ENCODE data around the gene GTPBP10.
"Not testable (repeated sequence)": the region's sequence is repeated elsewhere in the genome, so short reads cannot be mapped to it uniquely, and the experiment has no call there.

GTPBP10 gene

GRCh38 chr7:90334193-90334843 lies 12.2 kb upstream of the GTPBP10 start:
- ChIA-PET POLR2A (no interaction called here), CTCF (interaction anchor here (1.6 to 1.7 kb wide), 2 partner anchors 11 to 22 kb away, joined by 4 to 11 read pairs; partner anchors contain the start of gene GTPBP10)
- no peak for DNase-seq (ENCODE audit: extremely low spot score)
- no peak for TF ChIP-seq CTCF (IDR thresholded peaks at IDR 0.05; ENCODE audit: control extremely low read depth, extremely low read depth, low read depth, missing control alignments)

- DNase-seq (ENCODE audit: extremely low spot score); POLR2A ChIA-PET: not testable (repeated sequence)
- CTCF ChIA-PET = interaction anchor here (1.6 to 1.7 kb wide), 2 partner anchors 11 to 22 kb away, joined by 4 to 11 read pairs; partner anchors contain the start of gene GTPBP10
Measured at GRCh38 chr7:90334926-90335325, 11.6 kb upstream of the GTPBP10 start.

- CTCF ChIA-PET = interaction anchor here (1.1 to 1.6 kb wide), 2 partner anchors 9 to 90 kb away, joined by 4 to 5 read pairs; no protein-coding TSS in a partner anchor
- no peak for DNase-seq (ENCODE audit: extremely low spot score)
- POLR2A ChIA-PET = no interaction called here
- no peak for TF ChIP-seq CTCF (IDR thresholded peaks at IDR 0.05; ENCODE audit: control extremely low read depth, extremely low read depth, low read depth, missing control alignments)
Measured at GRCh38 chr7:90337106-90337505, 9.4 kb upstream of the GTPBP10 start.

GRCh38 chr7:90345016-90345415 lies 1.5 kb upstream of the GTPBP10 start:
- ChIA-PET CTCF (interaction anchor here (1.4 to 1.9 kb wide), 3 partner anchors 10 to 101 kb away, joined by 3 to 11 read pairs (median 3); partner anchors contain the start of gene CLDN12), POLR2A (interaction anchor here (0.8 kb wide), 1 partner anchor 59 kb away, joined by 3 read pairs; no protein-coding TSS in a partner anchor)
- no peak for DNase-seq (ENCODE audit: extremely low spot score)
- TF ChIP-seq CTCF (IDR thresholded peaks at IDR 0.05; ENCODE audit: control extremely low read depth, extremely low read depth, low read depth, missing control alignments) = no peak

DNA sequence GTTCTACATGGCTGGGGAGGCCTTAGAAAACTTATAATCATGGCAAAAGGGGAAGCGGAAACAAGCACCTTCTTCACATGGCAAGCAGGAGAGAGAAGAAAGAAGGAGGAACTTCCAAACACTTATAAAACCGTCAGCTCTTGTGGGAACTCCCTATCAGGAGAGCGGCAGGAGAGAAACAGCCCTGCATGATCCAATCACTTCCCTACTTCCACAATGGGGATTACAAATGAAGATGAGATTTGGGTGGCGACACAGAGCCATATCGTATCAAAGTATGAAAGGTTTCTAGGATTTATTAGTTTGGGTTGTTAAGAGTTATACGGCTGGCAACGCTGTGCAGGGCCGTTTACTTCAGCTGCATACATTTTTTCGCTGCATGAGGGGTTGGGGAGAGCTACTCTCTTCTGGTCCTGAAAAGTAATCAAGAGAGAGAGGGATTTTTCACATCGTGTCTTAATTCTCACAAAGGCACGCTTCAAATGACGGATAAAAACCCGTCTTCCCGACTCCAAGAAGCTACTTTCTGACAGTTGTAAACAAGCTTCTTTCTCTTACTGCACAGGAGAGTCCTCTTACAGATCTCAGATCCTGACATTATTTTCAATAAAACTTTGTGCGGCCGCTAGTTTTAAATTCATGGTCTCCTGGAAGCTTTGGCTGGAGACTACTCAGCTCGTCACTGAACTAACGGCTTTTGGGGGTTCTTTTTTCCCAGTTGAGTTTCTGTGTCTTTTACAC lies 751 bp upstream of the GTPBP10 start:
- DNase-seq (ENCODE audit: extremely low spot score) = peak; percentile 13
- TF ChIP-seq CTCF (IDR thresholded peaks at IDR 0.05; ENCODE audit: control extremely low read depth, extremely low read depth, low read depth, missing control alignments) = no peak
- ChIA-PET POLR2A (interaction anchor here (0.8 kb wide), 1 partner anchor 58 kb away, joined by 3 read pairs; no protein-coding TSS in a partner anchor), CTCF (interaction anchor here (0.7 to 1.9 kb wide), 12 partner anchors 9 to 194 kb away, joined by 3 to 11 read pairs (median 4); partner anchors contain the start of gene CLDN12)

DNA sequence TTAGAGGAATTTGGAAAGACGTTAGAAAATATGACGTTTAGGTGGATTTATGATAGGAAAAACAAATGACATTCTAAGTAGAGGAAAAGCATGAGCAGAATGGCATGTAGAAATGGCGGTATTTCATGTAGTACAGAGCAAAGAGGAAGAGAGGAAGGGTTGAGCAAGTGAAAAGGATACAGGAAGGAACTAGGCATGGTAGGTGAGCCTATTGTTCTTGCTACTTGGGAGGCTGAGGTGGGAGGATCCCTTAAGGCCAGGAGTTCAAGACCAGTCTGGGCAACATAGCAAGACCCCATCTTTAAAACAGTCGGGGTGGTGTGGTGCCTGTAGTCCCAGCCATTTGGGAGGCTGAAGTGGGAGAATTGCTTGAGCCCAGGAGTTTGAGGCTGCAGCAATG lies 1.2 kb downstream of the GTPBP10 start:
- ChIA-PET POLR2A (no interaction called here), CTCF (interaction anchor here (1.1 to 1.6 kb wide), 2 partner anchors 70 to 108 kb away, joined by 3 read pairs; no protein-coding TSS in a partner anchor)
- no peak for DNase-seq (ENCODE audit: extremely low spot score)
- TF ChIP-seq CTCF (IDR thresholded peaks at IDR 0.05; ENCODE audit: control extremely low read depth, extremely low read depth, low read depth, missing control alignments) = no peak
